ENCODE data around the gene PREB.
A peak's percentile ranks its signal among the peaks of the same experiment; 100 is the strongest.
"Not testable (repeated sequence)": the region's sequence is repeated elsewhere in the genome, so short reads cannot be mapped to it uniquely, and the experiment has no call there.

Gene PREB

GRCh38 chr2:27127883-27128667 is 6.4 kb downstream of the PREB start:
- no peak for DNase-seq

DNA sequence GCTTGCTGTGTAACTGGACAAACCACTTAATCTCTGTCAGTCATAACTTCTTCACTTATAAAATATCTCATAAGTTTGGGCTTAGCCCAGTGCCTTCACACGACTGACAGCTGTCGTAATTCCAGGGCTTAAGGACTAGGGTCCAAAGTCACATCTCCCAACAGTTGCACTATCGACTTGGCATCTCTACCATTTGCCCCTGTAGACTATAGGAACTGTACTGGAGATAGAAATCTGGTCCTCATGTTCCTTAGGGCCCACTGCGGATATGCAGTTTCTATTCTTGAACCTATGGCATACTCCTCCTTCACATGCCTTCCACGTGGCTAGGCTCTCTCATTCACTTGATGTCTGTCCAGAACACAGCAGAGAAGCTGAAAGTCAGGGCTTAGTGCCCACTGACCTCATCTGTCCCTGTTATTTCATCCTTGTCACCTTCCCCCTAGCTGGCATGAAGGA is 8.2 kb downstream of the PREB start:
- DNase-seq = no peak

- DNase-seq = no peak
Measured at GRCh38 chr2:27125104-27125503, 9.3 kb downstream of the PREB start.

- DNase-seq = peak in 50 of 56 donors; percentile 22 to 83 (median 54)
Measured at GRCh38 chr2:27123302-27124150, 10.9 kb downstream of the PREB start, which contains the start of gene ABHD1. Gene ABHD1 (plus strand): TSS chr2:27123815. CDS start chr2:27123949, 134 bp downstream.

DNA sequence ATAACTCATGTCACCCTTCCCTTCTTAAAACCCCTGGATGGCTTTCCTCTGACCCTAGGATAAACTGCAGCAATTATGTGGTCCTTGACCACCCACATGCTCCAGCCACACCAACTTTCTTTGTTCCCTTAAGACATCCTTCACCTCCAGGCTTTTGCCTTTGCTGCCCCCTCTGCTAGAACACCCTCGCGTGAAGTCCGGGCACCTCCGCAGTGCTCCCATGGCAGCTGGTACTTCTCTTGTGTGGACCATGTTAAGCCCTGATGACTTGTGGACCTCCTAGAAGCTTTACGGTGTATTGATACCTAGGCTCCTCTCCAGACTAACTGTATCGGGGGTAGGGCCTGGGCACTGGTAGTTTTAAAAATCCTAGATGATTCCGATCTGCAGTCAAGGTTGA is 11.6 kb downstream of the PREB start:
- no peak for DNase-seq

- DNase-seq = no peak
Measured at GRCh38 chr2:27121906-27122305, 12.5 kb downstream of the PREB start.

DNA sequence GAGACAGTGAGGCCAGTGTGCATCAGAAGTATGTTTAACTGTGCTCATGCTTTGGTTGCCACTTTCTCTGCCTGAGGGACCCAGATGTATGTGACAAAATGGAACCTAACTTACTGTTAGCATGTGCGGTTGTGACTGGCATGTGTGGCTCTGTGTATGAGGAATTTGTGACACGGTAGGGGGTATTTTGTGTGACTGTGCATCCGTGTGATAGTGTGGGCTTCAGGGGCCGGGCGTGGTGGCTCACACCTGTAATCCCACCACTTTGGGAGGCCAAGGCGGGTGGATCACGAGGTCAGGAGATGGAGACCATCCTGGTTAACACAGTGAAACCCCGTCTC is 15.1 kb downstream of the PREB start:
- not testable (repeated sequence) for DNase-seq

DNA sequence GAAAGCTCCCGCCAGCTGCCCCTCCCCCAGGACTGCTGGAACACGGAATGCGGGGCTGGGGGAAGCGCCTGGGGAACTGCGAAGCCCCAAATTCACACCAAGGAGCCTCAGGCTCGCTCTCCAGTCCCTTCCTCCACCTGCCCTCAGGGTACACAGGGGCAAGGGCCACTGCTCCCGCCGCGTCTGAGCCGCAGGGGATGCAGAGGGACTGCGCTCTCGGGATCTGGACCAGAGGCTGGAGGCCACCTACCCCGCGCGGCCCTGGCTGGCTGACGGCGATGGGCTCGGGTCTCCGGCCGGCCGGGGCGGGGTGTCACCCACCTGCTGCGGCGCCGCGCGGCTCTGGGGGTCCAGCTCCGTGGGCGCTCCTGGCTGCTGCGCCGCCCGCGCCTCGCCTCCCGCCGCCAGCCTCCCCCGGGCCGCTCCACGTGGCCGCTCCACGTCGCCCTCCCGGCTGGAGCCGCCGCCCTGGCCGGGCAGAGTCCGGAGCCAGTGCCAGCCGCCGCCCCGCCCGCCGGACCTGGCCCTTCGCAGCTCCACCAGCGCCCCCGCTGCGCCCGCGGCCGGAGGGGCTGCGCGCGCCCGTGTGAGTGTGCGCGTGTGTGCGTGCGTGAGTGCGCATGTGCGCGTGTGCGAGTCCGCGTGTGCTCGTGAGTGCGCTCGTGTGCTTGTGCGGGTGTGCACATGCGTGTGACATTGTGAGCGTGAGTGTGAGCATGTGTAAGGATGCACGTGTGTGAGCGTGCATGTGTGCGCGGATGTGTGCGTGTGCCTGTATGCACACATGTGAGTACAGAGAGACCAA is 15.7 kb downstream of the PREB start, which contains the start of gene CGREF1:
CGREF1 (minus strand) TSS at position 604 of the 805 bp plus-strand sequence. CDS start 14,762 bp downstream, outside the sequence.
- DNase-seq = peak in 14 of 56 donors; percentile 11 to 70 (median 20)

DNA sequence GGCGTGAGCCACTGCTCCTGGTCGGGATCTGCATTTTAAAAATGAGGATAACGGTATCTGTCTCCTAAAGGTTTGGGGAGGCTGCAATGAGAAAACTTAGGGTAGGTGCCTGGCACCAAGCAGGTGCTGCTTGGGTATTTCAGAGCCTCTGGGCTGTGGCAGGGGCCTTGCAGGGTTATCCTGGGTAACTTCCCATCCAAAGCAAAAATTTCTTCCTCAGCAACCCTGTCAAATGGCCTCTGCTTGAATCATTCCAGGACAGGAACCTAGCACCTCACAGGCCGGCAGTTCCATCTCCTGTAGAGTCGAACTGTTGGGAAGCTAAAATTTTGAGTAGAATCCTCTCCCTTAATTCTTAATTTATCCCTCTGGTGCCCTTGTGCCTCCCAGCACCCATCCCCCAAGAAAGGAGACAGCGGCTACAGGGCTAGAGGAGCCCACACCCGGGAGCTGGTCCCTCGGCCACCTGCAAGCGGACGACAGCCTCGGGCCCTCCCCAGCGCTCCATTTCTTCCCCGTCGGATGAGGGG is 16.4 kb downstream of the PREB start:
- peak in 2 of 56 donors; percentile 18 to 30 for DNase-seq

GRCh38 chr2:27115519-27115918 is 18.9 kb downstream of the PREB start:
- no peak for DNase-seq

- DNase-seq = not testable (repeated sequence)
Measured at GRCh38 chr2:27111392-27112078, 22.9 kb downstream of the PREB start.

DNA sequence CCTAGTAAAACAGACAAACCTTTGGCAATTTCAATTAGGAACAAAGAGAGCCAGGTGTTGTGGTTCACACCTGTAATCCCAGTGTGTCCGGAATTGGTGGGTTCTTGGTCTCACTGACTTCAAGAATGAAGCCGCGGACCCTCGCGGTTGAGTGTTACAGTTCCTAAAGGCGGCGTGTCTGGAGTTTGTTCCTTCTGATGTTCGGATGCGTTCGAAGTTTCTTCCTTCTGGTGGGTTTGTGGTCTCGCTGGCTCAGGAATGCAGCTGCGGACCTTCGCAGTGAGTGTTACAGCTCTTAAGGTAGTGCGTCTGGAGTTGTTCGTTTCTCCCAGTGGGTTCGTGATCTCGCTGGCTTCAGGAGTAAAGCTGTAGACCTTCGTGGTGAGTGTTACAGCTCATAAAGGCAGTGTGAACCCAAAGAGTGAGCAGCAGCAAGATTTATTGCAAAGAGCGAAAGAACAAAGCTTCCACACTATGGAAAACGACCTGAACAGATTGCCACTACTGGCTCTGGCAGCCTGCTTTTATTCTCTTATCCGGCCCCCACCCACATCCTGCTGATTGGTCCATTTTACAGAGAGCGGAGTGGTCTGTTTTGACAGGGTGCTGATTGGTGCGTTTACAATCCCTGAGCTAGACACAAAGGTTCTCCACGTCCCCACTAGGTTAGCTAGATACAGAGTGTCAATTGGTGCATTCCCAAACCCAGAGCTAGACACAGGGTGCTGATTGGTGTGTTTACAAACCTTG is 23.7 kb downstream of the PREB start:
- not testable (repeated sequence) for DNase-seq

GRCh38 chr2:27109083-27109482 is 25.4 kb downstream of the PREB start:
- DNase-seq = no peak

DNA sequence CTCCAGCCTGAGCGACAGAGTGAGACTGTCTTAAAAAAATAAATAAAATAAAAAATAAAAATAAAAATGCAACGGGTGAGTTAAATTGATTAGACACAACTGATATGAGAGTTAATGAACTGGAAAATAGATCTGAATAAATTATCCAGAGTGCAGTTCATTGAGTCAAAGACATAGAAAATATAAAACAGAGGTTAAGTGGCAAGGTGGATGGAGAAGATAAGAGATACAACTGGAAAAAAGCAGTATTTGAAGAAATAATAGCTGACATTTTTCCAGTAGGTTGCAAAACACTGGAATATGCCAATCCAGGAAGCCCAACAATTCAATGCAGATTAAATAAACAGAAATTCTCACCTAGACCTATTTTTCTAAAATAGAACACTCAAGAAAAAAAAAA is 26.2 kb downstream of the PREB start:
- no peak for DNase-seq

DNA sequence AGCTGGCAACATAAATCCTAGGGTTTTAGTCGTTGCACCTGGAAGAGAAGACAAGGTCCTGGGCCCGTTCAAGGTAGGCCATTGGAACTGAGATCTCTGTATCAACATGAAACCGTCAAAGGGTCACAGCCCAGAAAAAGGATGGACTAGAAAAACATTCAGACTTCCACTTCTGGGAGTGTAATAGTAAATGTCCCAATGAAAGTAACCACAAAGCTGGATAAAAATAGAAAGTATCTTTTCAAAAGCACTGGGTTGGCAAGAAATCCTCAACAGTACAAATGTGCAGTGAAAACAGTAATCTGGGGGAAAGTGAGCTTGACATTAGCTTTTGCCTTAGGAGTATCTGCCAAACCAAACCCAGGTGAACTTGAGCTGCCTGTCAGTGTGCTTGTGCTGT is 28.5 kb downstream of the PREB start:
- DNase-seq = no peak

- DNase-seq = no peak
Measured at GRCh38 chr2:27102329-27102728, 32.1 kb downstream of the PREB start.

DNA sequence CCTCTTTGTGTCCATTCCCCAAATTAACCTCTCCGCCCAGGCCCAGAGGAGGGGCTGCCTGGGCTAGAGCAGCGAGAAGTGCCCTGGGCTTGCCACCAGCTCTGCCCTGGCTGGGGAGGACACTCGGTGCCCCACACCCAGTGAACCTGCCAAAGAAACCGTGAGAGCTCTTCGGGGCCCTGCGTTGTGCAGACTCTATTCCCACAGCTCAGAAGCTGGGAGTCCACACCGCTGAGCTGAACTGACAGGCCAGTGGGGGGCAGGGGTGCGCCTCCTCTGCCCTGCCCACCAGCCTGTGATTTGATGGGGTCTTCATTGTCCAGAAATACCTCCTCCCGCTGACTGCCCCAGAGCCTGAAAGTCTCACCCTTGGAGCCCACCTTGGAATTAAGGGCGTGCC is 34.4 kb downstream of the PREB start:
- no peak for DNase-seq

DNA sequence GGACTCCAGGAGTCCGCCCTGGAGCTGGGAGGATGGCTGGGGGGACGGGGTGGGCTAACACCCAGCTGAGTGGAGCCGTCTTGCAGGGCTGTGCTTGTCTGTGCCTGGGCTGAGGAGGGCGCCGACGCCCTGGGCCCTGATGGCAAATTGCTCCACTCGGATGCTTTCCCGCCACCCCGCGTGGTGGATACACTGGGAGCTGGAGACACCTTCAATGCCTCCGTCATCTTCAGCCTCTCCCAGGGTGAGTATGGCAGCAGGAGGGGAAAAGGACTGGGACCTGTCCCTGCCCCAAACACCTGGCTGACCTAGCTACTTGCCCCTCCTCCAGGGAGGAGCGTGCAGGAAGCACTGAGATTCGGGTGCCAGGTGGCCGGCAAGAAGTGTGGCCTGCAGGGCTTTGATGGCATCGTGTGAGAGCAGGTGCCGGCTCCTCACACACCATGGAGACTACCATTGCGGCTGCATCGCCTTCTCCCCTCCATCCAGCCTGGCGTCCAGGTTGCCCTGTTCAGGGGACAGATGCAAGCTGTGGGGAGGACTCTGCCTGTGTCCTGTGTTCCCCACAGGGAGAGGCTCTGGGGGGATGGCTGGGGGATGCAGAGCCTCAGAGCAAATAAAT is 35.0 kb downstream of the PREB start:
- DNase-seq = no peak

DNA sequence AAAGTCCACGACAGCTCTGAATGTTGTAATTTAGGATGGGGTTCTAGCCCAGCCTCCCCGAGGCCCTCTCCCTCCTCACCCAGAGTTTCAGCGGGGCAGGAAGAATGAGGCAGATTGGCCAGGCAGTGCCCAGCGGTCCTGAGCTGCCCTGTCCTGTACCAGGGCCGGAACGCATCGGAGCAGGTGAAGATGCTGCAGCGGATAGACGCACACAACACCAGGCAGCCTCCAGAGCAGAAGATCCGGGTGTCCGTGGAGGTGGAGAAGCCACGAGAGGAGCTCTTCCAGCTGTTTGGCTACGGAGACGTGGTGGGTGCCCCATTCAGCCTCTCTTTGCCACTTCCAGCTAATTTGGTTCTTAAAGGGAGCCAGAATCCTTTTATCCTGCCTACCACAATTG is 37.1 kb downstream of the PREB start:
- no peak for DNase-seq
